Measurements from ENCODE around the gene DPPA5. TPM values are rescaled to one million over a fixed set of nuclear protein-coding genes. Genes with fewer than 3 reads are reported as not detected.

Gene DPPA5
- total and polyA plus RNA-seq, 2 donors (not counting 3 experiments of a cell fraction or from before 2014, with no cell fraction given), result not detected

GRCh38 chr6:73391675-73392074, 37.6 kb upstream of the DPPA5 start:
- POLR2A ChIA-PET, result interaction anchor here (0.5 kb wide), 1 partner anchor 61 kb away, joined by 3 read pairs; no protein-coding TSS in a partner anchor

More at GRCh38 chr6:73391675-73392074, 37.6 kb upstream of the DPPA5 start:
- DNase-seq (ENCODE audit: low read depth, low spot score) (no peak), FAIRE-seq (no peak)
- H3K79me2 ChIP-seq (ENCODE audit: control insufficient read depth, insufficient read depth, low read length), result no peaks in the 10 kb centered on the region
- H3K4me1 ChIP-seq (ENCODE audit: control insufficient read depth, extremely low read depth, insufficient read depth, low read length), result peaks cover 10% of the 10 kb centered on the region
- intact Hi-C loops (cut with micrococcal nuclease), result no loop called here
- H3K27ac ChIP-seq (ENCODE audit: insufficient read depth, low read depth, low read length), result no peak overlapping the region
- no peaks in the 10 kb centered on the region for H3K9me1 ChIP-seq (replicated peaks; ENCODE audit: control insufficient read depth, extremely low read depth, insufficient read depth, low read length)
- no peak overlapping the region for H3K9ac ChIP-seq (replicated peaks; ENCODE audit: extremely low read depth, insufficient read depth, low read length)
- H2AFZ ChIP-seq (ENCODE audit: low read depth, low read length), result no peak overlapping the region
- H4K20me1 ChIP-seq (replicated peaks; ENCODE audit: control insufficient read depth, extremely low read depth, insufficient read depth, low read length), result no peaks in the 10 kb centered on the region
- no TSS peak for BruUV-seq (replicated peaks)
- no peak overlapping the region for H3K4me3 ChIP-seq (replicated peaks in 1 of 3; ENCODE audit: insufficient read depth in 1 of 3, low read depth in 1 of 3, low read length in 3 of 3)
- no peaks in the 10 kb centered on the region for H3K9me3 ChIP-seq (replicated peaks; ENCODE audit: control insufficient read depth, insufficient read depth, low read length)
- dilution Hi-C loops (cut with MboI; ENCODE audit: extremely low pct_ligation_motif_present, low sequenced_read_pairs), result no loop called here
- no peaks in the 10 kb centered on the region for H3K27me3 ChIP-seq (ENCODE audit: control insufficient read depth in 2 of 2, insufficient read depth in 2 of 2, low read length in 2 of 2)
- TF ChIP-seq MYC (IDR thresholded peaks at IDR 0.05; ENCODE audit: low read depth, low read length) (no peak), CTCF (IDR thresholded peaks at IDR 0.05; ENCODE audit: extremely low read depth in 1 of 2, insufficient read depth in 1 of 2, low read depth in 1 of 2, low read length in 2 of 2) (no peak), JUN (IDR thresholded peaks at IDR 0.05; ENCODE audit: borderline replicate concordance, insufficient read depth, insufficient read length, low read depth) (no peak), POLR2AphosphoS5 (IDR thresholded peaks at IDR 0.05; ENCODE audit: insufficient read depth, low read depth, low read length) (no peak), POLR2A (IDR thresholded peaks at IDR 0.05; ENCODE audit: low read depth, low read length) (no peak), FOS (IDR thresholded peaks at IDR 0.05; ENCODE audit: borderline replicate concordance, insufficient read depth, low read length) (no peak), GATA2 (IDR thresholded peaks at IDR 0.05; ENCODE audit: insufficient read depth, insufficient read length, low read depth, low read length) (no peak), EZH2 (IDR thresholded peaks at IDR 0.05; ENCODE audit: borderline replicate concordance, low read depth, low read length, severe bottlenecking) (no peak), MAX (IDR thresholded peaks at IDR 0.05; ENCODE audit: insufficient read depth, insufficient read length) (no peak)
- no peak overlapping the region for H3K4me2 ChIP-seq (ENCODE audit: insufficient read depth, low read length)
- no peaks in the 10 kb centered on the region for H3K36me3 ChIP-seq (ENCODE audit: control insufficient read depth in 2 of 2, extremely low read depth in 1 of 2, insufficient read depth in 2 of 2, low read length in 2 of 2)
- CTCF ChIA-PET, result interaction anchor here (1.1 kb wide), 1 partner anchor 12 kb away, joined by 3 read pairs; no protein-coding TSS in a partner anchor
